PC-9 (cell line): ENCODE measurements around the gene LRRFIP1. TPM values are rescaled to one million over a fixed set of nuclear protein-coding genes. Genes with fewer than 3 reads are reported as not detected.
A peak's percentile ranks its signal among the peaks of the same experiment; 100 is the strongest.

ENCODE experiments used
- BruUV-seq: library from RNA; stranded (reverse); fragments of 400-500 nt; replicated peaks from 2 replicates; lab custom pipeline; 2021; lab: Mats Ljungman, UMichigan
- CTCF ChIA-PET: fragments of 300-600 bp; sonication (Branson Sonifier 250); formaldehyde crosslinking; loops from one replicate; lab custom pipeline; 2022; ENCODE audit warnings: antibody characterized with exemption; lab: Charles Lee
- POLR2A ChIA-PET: fragments of 300-600 bp; sonication (Branson Sonifier 250); formaldehyde crosslinking; loops from one replicate; lab custom pipeline; 2022; ENCODE audit warnings: antibody characterized with exemption; ENCODE audit not compliant: unreplicated experiment; lab: Charles Lee
- DNase-seq, 2 experiments: peaks; one replicate each; pipeline versions ENCODE4 v3.0.0 to v3.0.0-alpha.2; 2015 to 2022; ENCODE audit warnings: mixed read lengths in 1 of 2
- H2AFZ ChIP-seq: fragments of 200-600 bp; sonication (generic); 2 replicates; pipeline ENCODE4 v1.8.1; 2017; ENCODE audit warnings: antibody characterized with exemption
- H3F3A ChIP-seq: fragments of 200-600 bp; sonication (generic); 2 replicates; pipeline ENCODE4 v1.8.1; 2017; ENCODE audit warnings: antibody characterized with exemption, mild to moderate bottlenecking, low read depth; ENCODE audit not compliant: insufficient read depth
- H3K27ac ChIP-seq: fragments of 200-600 bp; sonication (generic); 2 replicates; pipeline ENCODE4 v1.6.1; 2016; ENCODE audit warnings: mixed run types
- H3K27me3 ChIP-seq: fragments of 200-600 bp; sonication (generic); 2 replicates; pipeline ENCODE4 v1.6.1; 2016; ENCODE audit warnings: low read depth, mixed run types; ENCODE audit not compliant: insufficient read depth
- H3K36me3 ChIP-seq: fragments of 200-600 bp; sonication (generic); 2 replicates; pipeline ENCODE4 v1.6.1; 2016; ENCODE audit warnings: low read depth, mixed run types
- H3K4me1 ChIP-seq: fragments of 200-600 bp; sonication (generic); replicated peaks from 2 replicates; pipeline ENCODE4 v1.6.1; 2016; ENCODE audit warnings: mixed run types; ENCODE audit not compliant: insufficient read depth
- H3K4me2 ChIP-seq: fragments of 200-600 bp; sonication (generic); 2 replicates; pipeline ENCODE4 v1.6.1; 2017; ENCODE audit warnings: mixed run types
- H3K4me3 ChIP-seq: fragments of 200-600 bp; sonication (generic); 2 replicates; pipeline ENCODE4 v1.6.1; 2016; ENCODE audit warnings: mixed run types
- H3K79me2 ChIP-seq: fragments of 200-600 bp; sonication (generic); 2 replicates; pipeline ENCODE4 v1.6.1; 2017; ENCODE audit warnings: low read depth, mixed run types
- H3K9me2 ChIP-seq: fragments of 200-600 bp; sonication (generic); 2 replicates; pipeline ENCODE4 v1.8.1; 2017; ENCODE audit warnings: mild to moderate bottlenecking; ENCODE audit not compliant: insufficient read depth
- H3K9me3 ChIP-seq: fragments of 200-600 bp; sonication (generic); 2 replicates; pipeline ENCODE4 v1.8.1; 2016; ENCODE audit warnings: low read depth; ENCODE audit not compliant: insufficient read depth
- H4K20me1 ChIP-seq: fragments of 200-600 bp; sonication (generic); 2 replicates; pipeline ENCODE4 v1.8.1; 2017; ENCODE audit not compliant: insufficient read depth
- EZH2 ChIP-seq: fragments of 200-600 bp; sonication (generic); IDR thresholded peaks from 2 replicates; pipeline ENCODE4 v1.8.0; 2017; ENCODE audit warnings: antibody characterized with exemption, low read depth
- intact Hi-C: fragments of 100-400 bp; cut with micrococcal nuclease; formaldehyde crosslinking; loops from one replicate; pipeline ENCODE4 v1.10.0; 2022; ENCODE audit not compliant: unreplicated experiment
- total RNA-seq: library from RNA; stranded (reverse); gene quantifications from 2 replicates; pipeline ENCODE4 v1.2.3, GENCODE V29; 2021
- TF ChIP-seq, protein P1 (sequence below): fragments of 200-600 bp; sonication (generic); conservative IDR thresholded peaks from 2 replicates; pipeline ENCODE4 v1.6.1; 2017; ENCODE audit warnings: mixed run types, antibody characterized with exemption, mild to moderate bottlenecking, moderate library complexity

Gene LRRFIP1
- total RNA-seq, 1 experiment from 2014 or later = 238 TPM

DNA sequence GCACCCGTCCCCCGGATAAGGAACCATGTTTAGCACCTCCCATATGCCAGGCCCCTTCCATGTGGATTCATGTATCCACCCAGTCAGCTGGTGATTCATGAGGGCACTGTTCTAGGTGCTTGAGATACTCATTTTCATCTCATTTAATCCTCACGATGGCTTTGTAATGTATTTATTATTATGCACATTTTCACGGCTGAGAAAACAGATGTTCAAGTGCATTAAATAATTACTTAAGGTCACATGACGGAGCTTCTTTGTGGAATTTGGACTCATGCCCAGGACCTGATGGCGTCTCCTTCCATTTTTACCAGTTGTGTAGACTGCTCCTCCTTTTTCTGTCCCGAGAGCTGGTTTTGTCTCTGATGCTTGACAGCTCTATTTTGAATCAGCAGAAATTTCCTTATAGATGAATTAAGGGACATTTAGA is 99.0 kb downstream of the LRRFIP1 start:
- TF ChIP-seq, protein P1, sequence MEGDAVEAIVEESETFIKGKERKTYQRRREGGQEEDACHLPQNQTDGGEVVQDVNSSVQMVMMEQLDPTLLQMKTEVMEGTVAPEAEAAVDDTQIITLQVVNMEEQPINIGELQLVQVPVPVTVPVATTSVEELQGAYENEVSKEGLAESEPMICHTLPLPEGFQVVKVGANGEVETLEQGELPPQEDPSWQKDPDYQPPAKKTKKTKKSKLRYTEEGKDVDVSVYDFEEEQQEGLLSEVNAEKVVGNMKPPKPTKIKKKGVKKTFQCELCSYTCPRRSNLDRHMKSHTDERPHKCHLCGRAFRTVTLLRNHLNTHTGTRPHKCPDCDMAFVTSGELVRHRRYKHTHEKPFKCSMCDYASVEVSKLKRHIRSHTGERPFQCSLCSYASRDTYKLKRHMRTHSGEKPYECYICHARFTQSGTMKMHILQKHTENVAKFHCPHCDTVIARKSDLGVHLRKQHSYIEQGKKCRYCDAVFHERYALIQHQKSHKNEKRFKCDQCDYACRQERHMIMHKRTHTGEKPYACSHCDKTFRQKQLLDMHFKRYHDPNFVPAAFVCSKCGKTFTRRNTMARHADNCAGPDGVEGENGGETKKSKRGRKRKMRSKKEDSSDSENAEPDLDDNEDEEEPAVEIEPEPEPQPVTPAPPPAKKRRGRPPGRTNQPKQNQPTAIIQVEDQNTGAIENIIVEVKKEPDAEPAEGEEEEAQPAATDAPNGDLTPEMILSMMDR = no peak
- no peak for TF ChIP-seq EZH2
- ChIA-PET POLR2A (interaction anchor here (0.6 kb wide), 1 partner anchor 48 kb away, joined by 4 read pairs; no protein-coding TSS in a partner anchor), CTCF (no interaction called here)
- no peak for DNase-seq
- no TSS peak for BruUV-seq
- Histone ChIP-seq H3K4me3 (no peak overlapping the region), H3K27ac (no peak overlapping the region), H3K4me2 (no peak overlapping the region), H3K36me3 (peaks cover 21% of the 10 kb centered on the region), H4K20me1 (peaks cover 94% of the 10 kb centered on the region), H3K4me1 (peaks cover 24% of the 10 kb centered on the region), H3K79me2 (peaks cover 98% of the 10 kb centered on the region), H3K9me2 (no peaks in the 10 kb centered on the region), H3F3A (peaks cover 38% of the 10 kb centered on the region; the same call in 1 of the 2 replicates), H3K9me3 (no peaks in the 10 kb centered on the region), H2AFZ (no peak overlapping the region), H3K27me3 (no peaks in the 10 kb centered on the region)
- intact Hi-C loops = no loop called here

DNA sequence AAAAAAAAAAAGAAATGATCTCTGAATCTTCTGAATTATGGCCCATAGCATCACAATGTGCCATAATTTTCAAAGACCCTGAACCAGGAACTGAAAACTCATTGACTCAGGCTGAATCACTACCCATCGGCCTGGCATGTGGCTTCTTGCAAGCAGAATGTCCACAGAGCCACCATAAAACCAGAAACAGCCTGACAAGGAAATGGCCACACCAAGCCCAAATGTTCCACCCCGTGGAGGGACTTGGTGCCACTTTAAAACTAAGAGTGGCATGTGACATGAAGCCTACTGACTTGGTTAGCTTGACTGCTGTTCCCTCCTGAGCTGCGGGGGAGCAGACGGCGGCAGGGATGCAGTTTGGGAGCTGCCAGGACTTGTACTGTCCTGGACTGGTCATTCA is 100.0 kb downstream of the LRRFIP1 start:
- peaks cover 96% of the 10 kb centered on the region for H3K79me2 ChIP-seq
- peaks cover 21% of the 10 kb centered on the region for H3K36me3 ChIP-seq
- BruUV-seq = no TSS peak
- H3F3A ChIP-seq = peaks cover 38% of the 10 kb centered on the region; the same call in 1 of the 2 replicates
- no peak overlapping the region for H2AFZ ChIP-seq
- H3K4me3 ChIP-seq = no peak overlapping the region
- DNase-seq = peak in 1 of 2 experiments; percentile 49
- peaks cover 92% of the 10 kb centered on the region for H4K20me1 ChIP-seq
- H3K27me3 ChIP-seq = no peaks in the 10 kb centered on the region
- no peaks in the 10 kb centered on the region for H3K9me3 ChIP-seq
- no peak overlapping the region for H3K27ac ChIP-seq
- TF ChIP-seq, protein P1 = no peak
- no peak for TF ChIP-seq EZH2
- ChIA-PET CTCF (interaction anchor here (0.9 kb wide), 1 partner anchor 41 kb away, joined by 3 read pairs; no protein-coding TSS in a partner anchor), POLR2A (no interaction called here)
- H3K9me2 ChIP-seq = no peaks in the 10 kb centered on the region
- intact Hi-C loops = no loop called here
- H3K4me1 ChIP-seq = peaks cover 32% of the 10 kb centered on the region
- no peak overlapping the region for H3K4me2 ChIP-seq

DNA sequence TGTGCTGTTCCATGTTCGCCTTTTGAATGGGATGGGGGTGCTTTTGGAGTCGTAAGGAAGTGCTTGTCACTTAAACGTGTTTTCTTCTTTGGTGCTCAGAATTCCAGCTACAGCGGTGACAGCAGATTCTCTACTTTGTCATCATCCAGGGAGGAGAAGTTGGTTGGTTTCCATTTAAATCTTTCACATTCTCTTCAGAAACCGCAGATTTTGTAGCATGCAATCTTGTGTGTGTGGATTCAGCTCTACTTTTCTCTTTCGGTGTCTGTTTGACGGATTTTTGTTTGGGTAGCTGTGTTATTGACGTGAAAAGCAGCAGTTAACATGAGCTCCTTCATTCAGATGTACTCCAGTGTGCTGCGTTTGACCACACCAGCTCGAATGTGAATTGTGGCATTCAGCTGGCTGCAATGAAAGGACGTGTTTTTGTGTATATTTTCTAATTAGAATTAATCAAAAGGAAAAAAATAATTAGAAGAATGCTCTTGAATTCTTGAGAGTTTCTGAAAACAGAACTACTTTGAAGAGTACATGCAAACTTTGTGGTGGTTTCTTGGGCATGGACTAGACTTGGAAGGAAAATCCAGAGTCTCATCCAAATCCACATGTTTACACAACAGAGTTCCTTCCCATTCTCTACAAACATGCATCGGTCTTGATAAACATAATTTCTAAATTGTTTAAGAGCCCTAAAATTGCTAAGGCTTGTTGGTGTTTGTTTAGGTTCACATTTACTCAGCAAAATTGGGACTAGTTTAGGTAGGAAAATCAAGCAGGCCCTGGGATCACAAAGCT is 102.5 kb downstream of the LRRFIP1 start:
- no peak overlapping the region for H2AFZ ChIP-seq
- H3F3A ChIP-seq = peaks cover 37% of the 10 kb centered on the region; the same call in 1 of the 2 replicates
- no peak overlapping the region for H3K4me3 ChIP-seq
- peaks cover 31% of the 10 kb centered on the region for H3K4me1 ChIP-seq
- intact Hi-C loops = loop anchor here (2.0 kb wide), 1 partner anchor 15 kb away; no protein-coding TSS in a partner anchor
- peaks cover 96% of the 10 kb centered on the region for H3K79me2 ChIP-seq
- CTCF ChIA-PET = no interaction called here
- no peak for DNase-seq
- no peak overlapping the region for H3K4me2 ChIP-seq
- BruUV-seq = no TSS peak
- no peaks in the 10 kb centered on the region for H3K9me3 ChIP-seq
- H4K20me1 ChIP-seq = peaks cover 92% of the 10 kb centered on the region
- H3K27me3 ChIP-seq = no peaks in the 10 kb centered on the region
- no peaks in the 10 kb centered on the region for H3K9me2 ChIP-seq
- no peak overlapping the region for H3K27ac ChIP-seq
- H3K36me3 ChIP-seq = peaks cover 22% of the 10 kb centered on the region
- POLR2A ChIA-PET = no interaction called here
- TF ChIP-seq EZH2 = no peak
- TF ChIP-seq, protein P1 = no peak
